NCI-H2171 treated with DMSO at 0.1 percent for 48 hours (cell line): ENCODE measurements around the gene PERP.
A peak's percentile ranks its signal among the peaks of the same experiment; 100 is the strongest.
"Not testable (repeated sequence)": the region's sequence is repeated elsewhere in the genome, so short reads cannot be mapped to it uniquely, and the experiment has no call there.

Experiments
- DNase-seq: peaks from one replicate; lab custom pipeline; 2025; lab: John Stamatoyannopoulos, UW

PERP gene

GRCh38 chr6:138105446-138105845 lies 1.8 kb downstream of the PERP start:
- DNase-seq, result peak; percentile 68

GRCh38 chr6:138104618-138105213 lies 2.5 kb downstream of the PERP start:
- DNase-seq, result peak; percentile 34

- peak; percentile 76 for DNase-seq
These were observed 3.3 kb downstream of the PERP start for GRCh38 chr6:138103871-138104270.

GRCh38 chr6:138101946-138102731 lies 5.1 kb downstream of the PERP start:
- DNase-seq, result no peak

GRCh38 chr6:138099832-138100231 lies 7.4 kb downstream of the PERP start:
- no peak for DNase-seq

GRCh38 chr6:138098306-138098705 lies 8.9 kb downstream of the PERP start:
- DNase-seq, result no peak

GRCh38 chr6:138094260-138094659 lies 13.0 kb downstream of the PERP start:
- DNase-seq, result no peak

GRCh38 chr6:138093632-138094031 lies 13.6 kb downstream of the PERP start:
- DNase-seq, result no peak

GRCh38 chr6:138092686-138093085 lies 14.5 kb downstream of the PERP start:
- no peak for DNase-seq

- DNase-seq, result no peak
These were observed 17.9 kb downstream of the PERP start for GRCh38 chr6:138089325-138089724.

- no peak for DNase-seq
These were observed 18.9 kb downstream of the PERP start for GRCh38 chr6:138088326-138088762.

- no peak for DNase-seq
These were observed 19.5 kb downstream of the PERP start for GRCh38 chr6:138087593-138088325.

GRCh38 chr6:138086573-138087196 lies 20.5 kb downstream of the PERP start:
- DNase-seq, result no peak

- no peak for DNase-seq
These were observed 21.4 kb downstream of the PERP start for GRCh38 chr6:138085839-138086222.

- DNase-seq, result no peak
These were observed 22.0 kb downstream of the PERP start for GRCh38 chr6:138084904-138085838.

GRCh38 chr6:138082232-138082631 lies 25.0 kb downstream of the PERP start:
- no peak for DNase-seq

- DNase-seq, result not testable (repeated sequence)
These were observed 27.7 kb downstream of the PERP start for GRCh38 chr6:138079556-138079955.

GRCh38 chr6:138078491-138078890 lies 28.7 kb downstream of the PERP start:
- no peak for DNase-seq

GRCh38 chr6:138073264-138073663 lies 34.0 kb downstream of the PERP start:
- DNase-seq, result no peak

- DNase-seq, result no peak
These were observed 43.5 kb downstream of the PERP start for GRCh38 chr6:138063726-138064125.

- DNase-seq, result no peak
These were observed 52.2 kb downstream of the PERP start for GRCh38 chr6:138054982-138055381.
